H1 (cell line): ENCODE measurements around the gene MANSC1. TPM values are rescaled to one million over a fixed set of nuclear protein-coding genes. Genes with fewer than 3 reads are reported as not detected.

Source experiments
- CTCF ChIA-PET: fragments of 300-600 bp; sonication (Branson Sonifier 250); formaldehyde crosslinking; loops from one replicate; lab custom pipeline; 2021; ENCODE audit not compliant: partially characterized antibody; lab: Charles Lee
- POLR2A ChIA-PET: fragments of 300-600 bp; sonication (Branson Sonifier 250); formaldehyde crosslinking; loops from one replicate; lab custom pipeline; 2021; ENCODE audit warnings: inconsistent platforms; ENCODE audit not compliant: partially characterized antibody; lab: Charles Lee
- DNase-seq, 2 experiments: peaks; one replicate each; pipeline versions ENCODE4 v3.0.0 to v3.0.0-alpha.2; 2010 to 2022; ENCODE audit warnings: low spot score in 2 of 2, low read depth in 1 of 2, mixed read lengths in 1 of 2
- FAIRE-seq: peaks from 2 replicates; lab custom pipeline; 2011; peaks lifted over from hg19 to GRCh38; lab: Jason Lieb, UNC
- H2AFZ ChIP-seq: 2 replicates; pipeline ENCODE4 v1.8.1; 2012; ENCODE audit warnings: low read length, inconsistent platforms
- H2AK5ac ChIP-seq: 2 replicates; pipeline ENCODE4 v1.6.1; 2013; ENCODE audit warnings: low read depth, low read length
- H2BK120ac ChIP-seq: replicated peaks from 2 replicates; pipeline ENCODE3; 2013; ENCODE audit warnings: low read depth, low read length, inconsistent platforms
- H2BK12ac ChIP-seq: 2 replicates; pipeline ENCODE4 v1.6.1; 2013; ENCODE audit warnings: low read depth, low read length
- H2BK15ac ChIP-seq: 2 replicates; pipeline ENCODE4 v1.6.1; 2013; ENCODE audit warnings: low read length
- H2BK20ac ChIP-seq: 2 replicates; pipeline ENCODE4 v1.6.1; 2013; ENCODE audit warnings: low read length
- H2BK5ac ChIP-seq: 2 replicates; pipeline ENCODE4 v1.6.1; 2013; ENCODE audit warnings: low read depth, low read length
- H3K14ac ChIP-seq: 2 replicates; pipeline ENCODE4 v1.6.1; 2013; ENCODE audit warnings: inconsistent platforms; ENCODE audit not compliant: insufficient read length
- H3K18ac ChIP-seq: 2 replicates; pipeline ENCODE4 v1.6.1; 2013; ENCODE audit warnings: low read length; ENCODE audit errors: extremely low read depth
- H3K23ac ChIP-seq: 2 replicates; pipeline ENCODE4 v1.6.1; 2013; ENCODE audit warnings: inconsistent platforms; ENCODE audit not compliant: insufficient read length
- H3K23me2 ChIP-seq: 2 replicates; pipeline ENCODE4 v1.6.1; 2013; ENCODE audit warnings: low read depth, low read length
- H3K27ac ChIP-seq: 2 replicates; pipeline ENCODE4 v1.6.1; 2011; ENCODE audit warnings: low read depth, low read length, inconsistent platforms
- H3K27me3 ChIP-seq, 4 experiments: replicated peaks in 1 of 4; 1 replicate in 1 of 4; 2 replicates in 3 of 4; pipeline versions ENCODE4 v1.6.1 to v1.8.1; 2011 to 2013; ENCODE audit warnings: low read length in 3 of 4, mild to moderate bottlenecking in 3 of 4, inconsistent platforms in 2 of 4, mixed read lengths in 2 of 4, moderate library complexity in 1 of 4; ENCODE audit not compliant: control insufficient read depth in 3 of 4, insufficient read depth in 3 of 4; ENCODE audit errors: extremely low read depth in 1 of 4
- H3K36me3 ChIP-seq, 4 experiments: 2 replicates each; pipeline versions ENCODE4 v1.6.1 to v1.8.1; 2011 to 2013; ENCODE audit warnings: mild to moderate bottlenecking in 4 of 4, low read length in 3 of 4, moderate library complexity in 2 of 4, control low read depth in 1 of 4, inconsistent platforms in 1 of 4; ENCODE audit not compliant: insufficient read depth in 4 of 4, control insufficient read depth in 2 of 4
- H3K4ac ChIP-seq: replicated peaks from 2 replicates; pipeline ENCODE3; 2013; ENCODE audit warnings: low read length, low read depth, mixed read lengths, inconsistent platforms; ENCODE audit not compliant: insufficient read length
- H3K4me1 ChIP-seq, 4 experiments: replicated peaks in 1 of 4; 1 replicate in 1 of 4; 2 replicates in 3 of 4; pipeline versions ENCODE4 v1.6.1 to v1.8.1; 2011 to 2013; ENCODE audit warnings: low read length in 3 of 4, inconsistent platforms in 2 of 4, mixed read lengths in 1 of 4; ENCODE audit not compliant: insufficient read depth in 4 of 4, control insufficient read depth in 3 of 4
- H3K4me2 ChIP-seq, 2 experiments: 2 replicates each; pipeline versions ENCODE4 v1.6.1 to v1.8.1; 2011 to 2013; ENCODE audit warnings: low read depth in 2 of 2, low read length in 2 of 2, control low read depth in 1 of 2, inconsistent platforms in 1 of 2, mild to moderate bottlenecking in 1 of 2; ENCODE audit not compliant: insufficient read depth in 1 of 2
- H3K4me3 ChIP-seq, 4 experiments: fragments of 200-600, 300-600 bp in 1 of 4; sonication (generic), shearing (Covaris generic), sonication (Bioruptor Twin) in 1 of 4; 2 replicates each; pipeline versions ENCODE4 v1.5.1 to v1.8.1; 2011 to 2016; ENCODE audit warnings: low read length in 4 of 4, low read depth in 3 of 4, control low read depth in 2 of 4, inconsistent platforms in 2 of 4, mild to moderate bottlenecking in 2 of 4, mixed read lengths in 1 of 4, moderate library complexity in 1 of 4; ENCODE audit not compliant: insufficient read depth in 2 of 4; ENCODE audit errors: extremely low read depth in 1 of 4
- H3K56ac ChIP-seq: replicated peaks from 2 replicates; pipeline ENCODE3; 2013; ENCODE audit warnings: low read depth, mild to moderate bottlenecking, mixed read lengths, low read length, inconsistent platforms; ENCODE audit not compliant: insufficient read length
- H3K79me1 ChIP-seq: 2 replicates; pipeline ENCODE4 v1.6.1; 2013; ENCODE audit warnings: low read depth, low read length, control low read depth
- H3K79me2 ChIP-seq, 2 experiments: 2 replicates each; pipeline versions ENCODE4 v1.6.1 to v1.8.1; 2012 to 2013; ENCODE audit warnings: low read length in 2 of 2, mild to moderate bottlenecking in 2 of 2, inconsistent platforms in 1 of 2; ENCODE audit not compliant: insufficient read depth in 2 of 2, control insufficient read depth in 1 of 2
- H3K9ac ChIP-seq, 4 experiments: replicated peaks in 1 of 4; 1 replicate in 1 of 4; 2 replicates in 3 of 4; pipeline versions ENCODE4 v1.6.1 to v1.8.1; 2011 to 2013; ENCODE audit warnings: low read depth in 3 of 4, low read length in 3 of 4, control low read depth in 2 of 4, mild to moderate bottlenecking in 2 of 4, moderate library complexity in 2 of 4, inconsistent platforms in 1 of 4; ENCODE audit errors: extremely low read depth in 1 of 4
- H3K9me3 ChIP-seq, 2 experiments: 2 replicates each; pipeline versions ENCODE4 v1.6.1 to v1.8.1; 2012 to 2013; ENCODE audit warnings: mild to moderate bottlenecking in 2 of 2, moderate library complexity in 2 of 2, control low read depth in 1 of 2, inconsistent platforms in 1 of 2, low read depth in 1 of 2, low read length in 1 of 2, mixed read lengths in 1 of 2; ENCODE audit not compliant: insufficient read depth in 2 of 2
- H4K20me1 ChIP-seq, 2 experiments: replicated peaks in 1 of 2; 2 replicates each; pipeline versions ENCODE3 to v1.8.1; 2011 to 2013; ENCODE audit warnings: inconsistent platforms in 2 of 2, low read length in 2 of 2, mild to moderate bottlenecking in 1 of 2; ENCODE audit not compliant: insufficient read depth in 2 of 2, control insufficient read depth in 1 of 2
- H4K5ac ChIP-seq: 2 replicates; pipeline ENCODE4 v1.6.1; 2013; ENCODE audit warnings: low read length, low read depth, mixed read lengths, inconsistent platforms; ENCODE audit not compliant: insufficient read length
- H4K8ac ChIP-seq: 2 replicates; pipeline ENCODE4 v1.8.0; 2013; ENCODE audit warnings: mild to moderate bottlenecking, moderate library complexity, low read length, inconsistent platforms; ENCODE audit not compliant: insufficient read depth; ENCODE audit errors: extremely low read depth
- H4K91ac ChIP-seq: replicated peaks from 2 replicates; pipeline ENCODE3; 2013; ENCODE audit warnings: low read length, mixed read lengths, inconsistent platforms; ENCODE audit not compliant: insufficient read length
- ASH2L ChIP-seq: fragments of 200-600, 300-600 bp; sonication (generic); IDR thresholded peaks from one replicate; pipeline ENCODE4 v1.7.1; 2017; ENCODE audit warnings: low read length
- CHD1 ChIP-seq: IDR thresholded peaks from 2 replicates; pipeline ENCODE4 v1.6.1; 2012; ENCODE audit warnings: low read depth, low read length, improper control_type of control experiment
- EGR1 ChIP-seq: IDR thresholded peaks from 2 replicates; pipeline ENCODE4 v1.6.1; 2011; ENCODE audit warnings: low read depth, low read length, borderline replicate concordance
- GABPA ChIP-seq: IDR thresholded peaks from 2 replicates; pipeline ENCODE4 v1.6.1; 2011; ENCODE audit warnings: mild to moderate bottlenecking, low read length, moderate library complexity, borderline replicate concordance; ENCODE audit not compliant: insufficient read depth
- HDAC6 ChIP-seq: IDR thresholded peaks from one replicate; pipeline ENCODE4 v1.7.1; 2012; ENCODE audit warnings: low read depth, mild to moderate bottlenecking, inconsistent platforms, low read length, moderate library complexity
- JUND ChIP-seq: IDR thresholded peaks from 2 replicates; pipeline ENCODE4 v1.6.1; 2011; ENCODE audit warnings: mild to moderate bottlenecking, improper control_type of control experiment, low read length
- KDM4A ChIP-seq: IDR thresholded peaks from one replicate; pipeline ENCODE4 v1.7.1; 2012; ENCODE audit warnings: low read depth, mild to moderate bottlenecking, moderate library complexity, low read length, inconsistent platforms; ENCODE audit not compliant: severe bottlenecking
- POLR2A ChIP-seq, 2 experiments: IDR thresholded peaks; 1 replicate in 1 of 2; 2 replicates in 1 of 2; pipeline ENCODE4 v1.6.1; 2011; ENCODE audit warnings: low read depth in 2 of 2, low read length in 2 of 2, mild to moderate bottlenecking in 2 of 2; ENCODE audit errors: control extremely low read depth in 1 of 2
- POU5F1 ChIP-seq: IDR thresholded peaks from 2 replicates; pipeline ENCODE4 v1.6.1; 2011; ENCODE audit warnings: low read depth, mild to moderate bottlenecking, low read length, moderate library complexity
- RXRA ChIP-seq: IDR thresholded peaks from 2 replicates; pipeline ENCODE4 v1.6.1; 2011; ENCODE audit warnings: low read depth, mild to moderate bottlenecking, low read length, moderate library complexity; ENCODE audit not compliant: insufficient read depth
- SP2 ChIP-seq: IDR thresholded peaks from 2 replicates; pipeline ENCODE4 v1.6.1; 2012; ENCODE audit warnings: mild to moderate bottlenecking, low read length, inconsistent platforms
- WGBS, 2 experiments: shearing (Covaris generic) in 1 of 2; methylation state at CpG; one replicate each; pipeline versions ENCODE4 v1.1.6 to v1.1.7; 2013 to 2015; ENCODE audit warnings: low lambda C conversion rate in 2 of 2, mixed read lengths in 2 of 2, inconsistent platforms in 1 of 2, low coverage in 1 of 2, missing lambda C conversion rate in 1 of 2; ENCODE audit not compliant: insufficient replicate concordance in 2 of 2, insufficient coverage in 1 of 2, insufficient read length in 1 of 2; ENCODE audit errors: extremely low coverage in 1 of 2, missing lambda C conversion rate in 1 of 2; 5-methylcytosine and 5-hydroxymethylcytosine counted together
- polyA plus RNA-seq, 7 experiments: library from polyadenylated mRNA; depleted of rRNA in 3 of 7; stranded (reverse) in 5 of 7; unstranded in 2 of 7; fragments of >200 nt in 5 of 7; fragments of 200-250 nt in 2 of 7; gene quantifications; 1 replicate in 5 of 7; 2 replicates in 1 of 7; 4 replicates in 1 of 7; pipeline versions ENCODE4 v1.2.1 to v1.2.3, GENCODE V29; 2011 to 2013; ENCODE audit warnings: missing spikeins in 2 of 7, mixed read lengths in 2 of 7
- total RNA-seq: library from RNA; stranded (reverse); fragmentation: NEBNext Ultra II Directional; extraction: Animal tissue kit (Norgen Biotek cat#: 25700); gene quantifications from 2 replicates; pipeline ENCODE4 v1.2.1, GENCODE V29; 2021
- TF ChIP-seq, protein P1 (sequence below): IDR thresholded peaks from 2 replicates; pipeline ENCODE4 v1.6.1; 2012; ENCODE audit warnings: inconsistent platforms
- TF ChIP-seq, protein P2 (sequence below): IDR thresholded peaks from 2 replicates; pipeline ENCODE4 v1.6.1; 2011; ENCODE audit warnings: low read depth, mild to moderate bottlenecking, low read length; ENCODE audit not compliant: insufficient read depth

The MANSC1 gene
- total and polyA plus RNA-seq, 2 of the 8 experiments (the other 6 are each of a cell fraction or from before 2014, with no cell fraction given) = 2.0 to 8.9 TPM

DNA sequence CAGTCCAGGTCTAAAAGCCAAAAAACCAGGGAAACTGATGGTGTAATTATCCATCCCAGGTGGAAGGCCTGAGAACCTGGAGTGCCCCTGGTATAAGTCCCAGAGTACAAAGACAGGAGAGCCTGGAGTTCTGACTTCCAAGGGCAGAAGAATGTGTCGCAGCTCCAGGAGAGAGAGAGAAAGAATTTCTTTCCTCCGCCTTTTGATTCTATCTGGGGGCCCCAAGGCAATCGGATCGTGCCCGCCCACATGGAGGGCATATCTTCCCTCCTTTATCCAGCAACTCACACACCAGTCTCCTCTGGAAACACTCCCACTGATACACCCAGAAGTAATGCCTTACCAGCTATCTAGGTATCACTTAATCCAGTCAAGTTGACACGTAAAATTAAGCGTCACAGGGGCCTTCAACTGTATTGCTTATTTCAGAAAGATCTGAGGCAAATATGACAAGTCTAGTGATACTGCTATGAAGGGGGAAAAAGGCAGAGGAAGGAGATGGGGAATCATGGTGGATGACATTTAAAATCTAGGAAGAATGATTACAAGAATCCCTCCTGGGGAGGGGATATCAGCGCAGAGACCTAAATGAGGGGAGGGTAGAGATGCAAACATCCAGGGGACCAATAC, 52.7 kb downstream of the MANSC1 start:
- Histone ChIP-seq H3K23ac (no peak overlapping the region), H3K4me1 (peaks cover 0 to 9% (median 5%) of the 10 kb centered on the region in 4 experiments; a peak in 6 of 7 replicates), H2BK20ac (no peak overlapping the region), H3K27me3 (no peaks in the 10 kb centered on the region), H3K56ac (no peak overlapping the region), H3K18ac (no peak overlapping the region), H2BK5ac (no peak overlapping the region), H3K27ac (no peak overlapping the region), H3K9me3 (no peaks in the 10 kb centered on the region), H2BK12ac (no peak overlapping the region), H4K91ac (no peak overlapping the region), H3K4ac (no peak overlapping the region), H2BK15ac (no peak overlapping the region), H3K14ac (no peak overlapping the region), H4K8ac (no peak overlapping the region), H2AK5ac (no peak overlapping the region), H3K79me2 (no peaks in the 10 kb centered on the region), H3K79me1 (no peaks in the 10 kb centered on the region), H3K36me3 (no peaks in the 10 kb centered on the region), H2BK120ac (no peak overlapping the region), H3K9ac (no peak overlapping the region), H3K4me2 (no peak overlapping the region), H2AFZ (no peak overlapping the region), H4K20me1 (no peaks in the 10 kb centered on the region), H3K4me3 (no peak overlapping the region), H3K23me2 (no peaks in the 10 kb centered on the region), H4K5ac (no peak overlapping the region)
- ChIA-PET CTCF (interaction anchor here (0.7 to 1.6 kb wide), 4 partner anchors 9 to 30 kb away, joined by 3 to 6 read pairs (median 4); no protein-coding TSS in a partner anchor), POLR2A (interaction anchor here (0.8 to 2.2 kb wide), 2 partner anchors 29 to 31 kb away, joined by 6 read pairs; partner anchors contain the start of gene LRP6)
- DNase-seq (no peak), FAIRE-seq (no peak)
- WGBS, 2 experiments = 84% methylated on average over 8 of the region's 8 CpGs; no CpG with 5 or more reads in 1 of the 2 experiments
- TF ChIP-seq JUND (no peak), CHD1 (no peak), POLR2A (IDR thresholded peaks at IDR 0.05; ENCODE audit: control extremely low read depth in 1 of 2, low read depth in 2 of 2, low read length in 2 of 2) (no peak), POU5F1 (no peak), EGR1 (no peak), HDAC6 (no peak), SP2 (no peak), KDM4A (no peak), RXRA (no peak), GABPA (no peak), ASH2L (no peak)
- TF ChIP-seq, protein P1, sequence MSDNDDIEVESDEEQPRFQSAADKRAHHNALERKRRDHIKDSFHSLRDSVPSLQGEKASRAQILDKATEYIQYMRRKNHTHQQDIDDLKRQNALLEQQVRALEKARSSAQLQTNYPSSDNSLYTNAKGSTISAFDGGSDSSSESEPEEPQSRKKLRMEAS = no peak
- TF ChIP-seq, protein P2, sequence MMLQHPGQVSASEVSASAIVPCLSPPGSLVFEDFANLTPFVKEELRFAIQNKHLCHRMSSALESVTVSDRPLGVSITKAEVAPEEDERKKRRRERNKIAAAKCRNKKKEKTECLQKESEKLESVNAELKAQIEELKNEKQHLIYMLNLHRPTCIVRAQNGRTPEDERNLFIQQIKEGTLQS = no peak
